ENCODE results near the gene ACTC1.
"Not testable (repeated sequence)": the region's sequence is repeated elsewhere in the genome, so short reads cannot be mapped to it uniquely, and the experiment has no call there.

ACTC1 gene

DNA sequence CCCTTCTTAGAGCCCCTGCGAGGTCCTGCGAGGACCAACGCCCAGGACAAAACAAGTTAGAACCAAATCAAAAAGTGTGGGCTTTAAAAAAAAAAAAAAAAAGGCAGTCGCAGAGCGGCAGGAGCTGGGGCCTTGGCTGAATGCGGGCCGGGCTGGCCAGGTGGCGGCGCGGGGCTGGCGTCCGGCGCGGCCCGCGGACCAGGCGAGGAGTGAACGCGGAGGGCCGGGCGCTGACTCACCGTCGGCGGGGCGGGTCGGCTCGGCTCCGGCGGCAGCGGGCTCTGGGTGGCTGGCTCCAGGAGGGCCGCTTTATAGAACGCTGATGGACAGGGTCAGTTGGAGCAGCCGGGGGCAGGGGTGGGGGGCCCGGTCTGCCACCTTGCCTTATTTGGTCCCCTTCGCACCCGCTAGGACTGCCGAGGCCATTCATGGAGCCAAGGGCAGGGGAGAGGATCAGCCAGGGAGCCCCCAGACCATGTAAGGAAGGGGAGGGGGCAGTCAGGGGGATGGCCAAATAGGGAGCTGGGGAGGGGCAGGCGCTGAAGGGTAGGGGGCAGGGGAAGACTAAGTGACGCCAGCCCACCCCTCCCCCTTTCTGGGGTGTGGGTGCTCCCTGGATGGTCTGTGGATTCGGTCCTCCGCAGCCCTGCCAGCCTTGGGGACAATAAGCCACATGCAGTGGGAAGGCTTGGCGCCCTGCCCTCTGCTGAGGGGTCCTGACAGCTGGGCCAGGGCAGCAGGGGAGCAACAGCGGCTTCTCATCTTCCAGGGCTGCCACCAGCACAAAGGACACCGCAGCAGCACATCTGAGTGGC, at the start of gene ACTC1:
TSS of gene ACTC1 (minus strand) at position 283 of the 815 bp plus-strand sequence. CDS start 741 bp downstream, outside the sequence.
- no peak for DNase-seq

DNA sequence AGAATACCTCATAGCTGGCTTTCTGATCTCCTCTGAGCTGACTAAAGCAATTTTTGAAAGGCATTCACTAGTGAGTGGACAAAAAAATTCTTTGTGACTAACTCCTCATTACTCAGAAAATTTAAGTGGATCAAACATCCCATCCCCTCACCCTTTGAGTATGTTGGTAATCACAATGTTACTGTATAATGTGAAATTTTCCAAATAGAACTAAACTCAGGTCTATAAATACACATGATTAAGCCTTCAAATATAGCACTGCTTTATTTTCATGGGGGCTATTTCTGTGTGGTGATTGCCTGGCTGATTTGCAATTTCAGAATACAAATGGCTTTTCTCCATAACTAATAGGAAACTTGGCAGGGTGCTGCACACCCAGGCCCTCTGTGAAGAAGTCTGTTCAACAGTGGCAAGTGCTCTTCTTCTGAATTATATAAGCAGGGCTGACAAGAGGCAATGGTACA, 45.9 kb upstream of the ACTC1 start:
- DNase-seq, result no peak

DNA sequence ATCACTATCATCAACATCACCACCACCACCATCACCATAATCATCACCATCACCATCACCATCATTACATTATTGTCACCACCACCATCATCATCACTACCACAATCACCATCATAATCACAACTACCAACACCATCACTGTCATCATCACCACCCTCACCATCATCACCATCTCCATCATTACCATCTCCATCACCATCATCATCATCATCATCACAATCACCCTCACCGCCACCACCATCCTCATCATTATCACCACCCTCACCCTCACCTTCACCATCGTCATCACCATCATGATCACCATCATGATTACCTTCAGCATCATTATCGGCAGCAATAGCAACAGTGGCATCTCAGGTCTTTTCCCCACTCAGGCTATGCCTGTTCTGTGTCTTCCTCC, 42.9 kb upstream of the ACTC1 start:
- DNase-seq, result no peak

DNA sequence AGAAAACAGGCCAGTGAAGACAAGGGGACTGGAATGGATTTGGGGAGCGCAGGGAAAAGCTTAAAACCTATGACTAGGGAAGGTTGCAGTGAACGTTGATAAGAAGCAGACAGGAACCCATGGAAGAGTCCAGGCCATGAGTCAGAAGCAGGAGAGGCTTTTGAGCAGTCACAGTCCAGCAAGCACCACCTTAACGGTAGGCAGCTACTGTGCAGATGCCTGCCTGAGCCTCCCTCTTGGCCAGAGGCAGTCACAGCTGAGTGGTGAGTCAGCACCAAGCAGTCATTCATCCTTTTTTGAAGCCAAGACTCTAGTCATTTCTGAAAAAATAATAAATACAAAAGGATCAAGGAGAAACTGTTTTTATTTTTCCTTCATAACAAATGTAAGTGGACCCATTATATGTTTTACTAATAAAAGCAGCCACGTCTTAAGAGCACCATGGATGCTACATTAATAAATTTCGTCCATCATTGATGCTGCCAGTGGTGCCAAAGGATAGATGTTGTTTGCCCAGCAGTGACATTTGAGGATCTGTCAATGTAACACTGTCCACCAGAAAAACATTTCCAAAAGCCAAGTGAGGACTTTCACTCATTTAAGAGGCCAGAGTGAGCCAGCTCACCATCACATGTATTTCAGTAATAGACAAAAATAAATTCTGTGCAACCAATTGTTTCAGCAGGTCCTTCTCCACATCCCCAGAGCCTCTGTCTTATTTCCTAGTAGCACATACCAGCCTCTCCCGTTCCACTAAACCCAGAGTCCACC, 42.1 kb upstream of the ACTC1 start:
- DNase-seq, result peak; percentile 28

DNA sequence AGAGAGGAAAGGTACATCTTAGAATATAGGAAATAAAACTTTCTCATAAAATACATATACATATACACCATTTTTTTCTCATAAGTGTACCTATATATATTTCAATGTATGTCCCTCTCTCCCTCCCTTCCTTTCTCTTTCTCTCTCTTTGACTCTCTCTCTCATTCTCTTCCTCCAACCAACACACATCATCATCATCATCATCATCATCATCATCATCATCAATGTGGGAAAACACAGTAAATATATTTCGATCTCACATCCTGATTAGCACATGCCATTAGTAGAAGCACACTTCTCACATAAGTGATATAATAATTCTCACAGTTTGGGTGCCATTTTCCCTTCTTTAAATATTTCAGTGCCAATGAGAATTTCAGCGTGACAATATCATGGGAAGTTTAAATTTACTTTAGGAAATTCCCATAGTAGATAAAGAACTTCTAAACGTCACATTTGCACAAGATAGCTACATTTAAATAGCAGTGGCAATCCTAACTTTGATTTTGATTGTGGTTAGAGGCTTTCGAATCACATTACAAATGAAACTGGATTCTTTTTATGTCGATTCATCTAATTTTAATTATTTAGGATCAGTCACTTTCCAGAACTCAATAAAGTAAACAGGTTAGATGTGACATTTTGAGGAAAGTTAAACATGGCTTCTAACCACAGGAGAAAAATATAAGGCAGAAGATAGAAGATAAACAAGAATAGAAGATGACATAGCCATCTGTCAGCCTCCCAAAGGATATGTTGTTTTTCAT, 33.0 kb upstream of the ACTC1 start:
- no peak for DNase-seq

DNA sequence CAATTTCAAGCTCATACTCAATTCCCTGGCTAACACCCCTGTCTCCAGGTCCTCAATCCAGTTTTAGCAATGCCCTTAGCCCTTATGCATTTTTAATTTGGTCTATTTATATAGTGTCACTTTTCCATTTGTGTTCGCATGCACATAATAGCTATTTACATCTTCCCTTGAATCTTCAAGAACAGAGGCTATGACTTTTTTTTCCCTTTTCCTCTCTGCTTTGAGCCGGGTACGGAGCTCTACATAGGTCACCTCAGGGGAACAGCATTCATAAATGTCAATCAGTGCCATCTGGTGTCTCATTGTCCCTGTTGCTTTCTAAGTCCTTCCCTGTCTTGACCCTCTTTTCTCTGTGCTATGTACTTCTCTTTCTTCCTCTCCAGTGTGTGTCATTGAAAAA, 26.5 kb upstream of the ACTC1 start:
- no peak for DNase-seq

DNA sequence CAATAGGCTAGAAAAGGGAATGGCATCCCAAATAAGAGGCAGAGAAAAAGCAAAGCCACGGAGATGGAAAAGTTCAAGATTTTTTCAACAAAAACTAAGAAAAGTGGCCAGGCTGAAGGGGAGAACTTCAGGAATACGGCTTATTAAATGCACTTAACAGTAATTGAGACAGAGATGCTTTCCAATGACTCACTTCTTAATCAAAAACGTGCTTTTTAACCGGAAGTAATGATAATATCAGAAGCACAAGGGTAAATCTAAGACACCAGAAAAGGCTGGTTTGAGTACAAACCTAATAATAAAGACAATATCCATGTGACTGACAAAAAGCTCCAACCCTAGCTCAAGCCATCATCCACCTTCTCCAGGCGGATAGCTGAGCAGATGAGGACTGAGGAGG, 24.8 kb upstream of the ACTC1 start:
- no peak for DNase-seq

DNA sequence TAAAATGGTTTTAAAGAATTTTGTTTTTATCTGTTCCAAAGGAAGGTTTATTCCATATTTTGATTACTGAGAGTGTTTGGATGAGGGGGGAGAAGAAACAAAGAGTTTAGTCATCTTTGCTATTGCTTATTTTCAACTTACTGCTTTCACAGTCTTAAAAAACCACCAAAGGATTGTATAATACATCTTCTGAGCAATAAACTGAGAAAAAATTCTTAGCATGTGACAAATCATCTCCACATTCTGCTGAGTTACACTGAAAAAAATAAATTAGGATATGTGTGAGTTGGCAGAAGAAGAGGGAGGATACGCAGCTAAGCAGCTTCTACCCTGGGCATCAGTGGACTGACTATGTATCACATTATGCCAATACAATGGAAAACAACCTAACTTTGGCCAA, 23.2 kb upstream of the ACTC1 start:
- no peak for DNase-seq

DNA sequence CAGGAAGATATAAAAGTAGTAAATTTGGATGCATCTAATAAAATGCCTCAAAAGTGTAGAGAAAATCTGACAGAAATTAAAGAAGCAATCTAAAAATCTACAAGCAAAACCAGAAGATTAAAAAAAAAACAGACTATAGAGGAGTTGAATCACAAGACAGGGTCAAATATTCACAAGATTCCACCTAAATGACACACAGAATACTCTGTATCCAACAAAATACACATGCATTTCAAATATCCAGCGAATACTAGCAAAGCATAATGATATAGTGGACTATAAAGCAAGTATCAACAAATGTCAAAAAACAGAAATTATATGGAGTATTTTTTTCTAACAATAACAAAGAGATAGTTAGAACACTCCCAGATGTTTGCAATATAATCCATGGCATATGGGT, 20.5 kb upstream of the ACTC1 start:
- no peak for DNase-seq

DNA sequence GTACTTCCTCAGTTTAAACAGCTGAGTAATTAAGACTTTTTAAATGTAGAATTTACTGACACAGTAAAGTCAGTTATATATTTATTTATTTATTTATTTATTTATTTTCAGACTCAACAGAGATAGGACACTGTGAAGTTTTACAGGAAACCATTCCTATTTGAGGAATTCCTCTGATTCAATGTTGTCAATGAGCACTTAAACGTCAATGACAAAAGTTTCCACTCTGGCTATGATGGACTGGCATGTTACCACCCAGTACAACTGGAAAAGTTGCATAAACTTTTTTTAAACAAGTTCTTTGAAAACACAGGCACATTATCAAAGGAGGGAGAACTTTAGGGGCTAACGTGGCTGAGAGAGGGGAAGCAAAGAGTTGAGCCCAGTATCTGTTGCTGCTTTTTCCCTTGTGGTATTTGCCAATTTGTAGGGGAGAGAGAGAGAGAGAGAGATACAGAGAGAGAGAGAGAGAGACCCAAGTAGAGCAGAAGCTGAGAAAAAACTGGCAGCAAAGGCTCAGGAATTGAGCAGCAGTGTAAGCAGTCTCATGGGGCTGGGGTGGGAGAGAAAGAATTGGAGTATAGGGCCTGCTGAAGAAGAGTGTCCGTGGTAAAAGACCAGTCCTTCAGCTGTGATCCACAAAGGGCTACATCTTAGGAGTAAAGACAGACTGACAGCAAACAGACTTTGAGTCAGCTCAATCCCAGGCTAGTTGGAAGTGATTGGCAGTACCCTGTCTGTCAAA, 18.3 kb upstream of the ACTC1 start:
- DNase-seq, result no peak

DNA sequence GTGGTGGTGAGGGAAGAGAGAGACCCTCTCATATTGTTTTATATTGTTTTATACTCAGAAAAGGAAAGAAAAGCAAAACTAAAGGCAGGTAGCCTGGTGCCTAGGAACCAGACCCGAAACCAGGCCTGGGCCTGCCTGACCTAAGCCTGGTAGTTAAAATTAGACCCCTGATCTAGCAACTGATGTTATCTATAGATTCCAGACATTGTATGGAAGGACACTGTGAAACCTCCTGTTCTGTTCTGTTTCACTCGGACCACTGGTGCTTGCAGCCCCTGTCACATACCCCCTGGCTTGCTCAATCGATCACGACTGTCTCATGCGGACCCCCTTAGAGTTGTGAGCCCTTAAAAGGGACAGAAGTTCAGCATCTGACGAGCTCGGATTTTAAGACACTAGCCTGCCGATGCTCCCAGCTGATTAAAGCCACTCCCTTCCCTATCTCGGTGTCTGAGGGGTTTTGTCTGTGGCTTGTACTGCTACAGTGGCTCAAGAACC, 17.6 kb upstream of the ACTC1 start:
- DNase-seq, result not testable (repeated sequence)

DNA sequence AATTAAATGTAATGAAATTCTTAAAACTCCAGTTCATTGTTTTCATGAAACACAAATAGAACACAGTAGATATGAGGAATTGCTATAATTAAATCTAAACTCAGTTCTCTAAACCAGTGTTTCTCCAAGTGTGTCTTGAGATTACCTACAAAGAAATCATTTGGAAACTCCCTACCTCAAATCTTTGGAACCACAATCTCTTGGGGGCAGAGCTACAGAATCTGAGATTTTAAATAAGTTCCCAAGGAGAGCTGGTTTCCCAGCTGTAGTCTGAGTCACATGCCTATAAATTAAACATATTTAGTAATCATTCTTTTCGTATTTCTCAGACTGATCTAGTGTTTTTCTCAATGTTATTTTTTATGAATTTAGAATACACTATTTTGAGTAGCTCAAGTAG, 17.0 kb upstream of the ACTC1 start:
- no peak for DNase-seq

DNA sequence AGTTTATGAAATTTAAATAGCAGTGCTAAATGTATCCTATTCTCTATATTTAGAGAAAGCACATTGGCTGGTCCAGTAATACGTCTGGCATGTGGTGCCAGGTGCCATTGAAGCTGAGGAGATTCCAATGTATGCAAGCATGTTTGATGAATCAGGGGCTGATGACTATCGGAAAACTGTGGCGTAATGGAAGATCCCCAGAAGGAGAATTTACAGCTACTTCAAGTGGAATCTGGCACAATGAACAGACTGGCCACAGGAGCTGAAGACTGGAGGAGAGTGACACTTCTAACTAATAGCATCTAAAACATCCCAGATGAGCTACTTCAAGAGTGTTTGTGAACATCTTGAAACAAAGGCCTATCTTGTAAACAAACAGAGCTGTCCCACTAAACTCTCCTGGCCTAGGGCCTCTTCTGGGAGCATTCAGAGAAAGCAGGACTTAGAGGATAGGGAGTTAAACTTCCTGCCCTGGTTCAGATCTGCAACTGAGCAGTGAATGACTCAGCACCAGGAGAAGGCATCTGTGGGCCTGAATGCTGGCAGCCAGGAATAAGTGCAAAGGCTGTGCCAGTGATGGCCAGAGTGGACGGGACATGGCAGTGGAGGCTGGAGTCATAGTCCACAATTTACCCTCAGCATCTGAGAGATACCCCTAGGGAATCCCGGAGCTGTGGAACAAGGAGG, 15.2 kb upstream of the ACTC1 start:
- DNase-seq, result no peak

DNA sequence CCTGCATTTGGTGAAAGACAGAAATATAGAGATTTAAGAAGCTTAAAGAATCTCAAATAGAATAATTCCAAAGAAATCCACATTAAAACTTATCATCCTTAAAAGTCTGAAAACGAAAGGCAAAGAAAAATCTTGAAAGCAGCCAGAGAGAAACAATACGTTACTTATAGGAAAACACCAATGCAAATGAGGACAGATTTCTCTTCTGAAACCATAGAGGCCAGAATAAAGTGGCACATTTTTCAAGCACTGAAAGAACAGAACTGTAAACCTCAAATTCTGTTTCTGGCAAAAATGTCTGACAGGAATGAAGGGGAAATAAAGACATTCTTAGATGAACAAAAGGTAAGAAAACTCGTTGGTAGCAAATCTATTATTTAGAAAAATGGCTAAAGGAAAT, 13.8 kb upstream of the ACTC1 start:
- DNase-seq, result no peak

DNA sequence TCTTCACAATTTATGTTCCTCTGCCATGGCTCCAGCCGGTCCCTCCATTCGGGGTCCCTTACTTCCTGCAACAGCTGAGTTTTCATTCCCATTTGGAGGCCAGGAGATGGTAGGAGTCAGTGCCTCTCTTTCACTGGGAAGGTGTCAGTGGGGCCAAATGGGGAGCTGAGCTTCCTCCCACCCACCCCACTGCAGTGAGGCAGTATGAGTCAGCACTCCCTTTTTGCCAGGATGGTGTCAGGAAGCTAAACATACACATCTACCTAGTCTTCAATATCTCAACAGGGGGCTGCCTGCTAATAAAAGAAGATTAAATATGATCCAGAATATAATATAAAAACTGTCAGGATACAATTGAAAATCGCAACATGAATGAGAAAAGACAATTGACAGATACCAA, 12.7 kb upstream of the ACTC1 start:
- no peak for DNase-seq

DNA sequence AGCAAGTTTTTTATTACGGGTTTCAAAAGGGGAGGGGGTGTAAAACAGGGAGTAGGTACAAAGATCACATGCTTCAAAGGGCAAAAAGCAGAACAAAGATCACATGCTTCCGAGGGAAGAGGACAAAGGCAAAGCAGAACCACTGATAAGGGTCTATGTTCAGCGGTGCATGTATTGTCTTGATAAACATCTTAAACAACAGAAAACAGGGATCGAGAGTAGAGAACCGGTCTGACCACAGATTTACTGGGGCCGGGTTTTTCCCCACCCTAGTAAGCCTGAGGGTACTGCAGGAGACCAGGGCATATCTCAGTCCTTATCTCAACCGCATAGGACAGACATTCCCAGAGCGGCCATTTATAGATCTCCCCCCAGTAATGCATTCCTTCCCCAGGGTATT, 11.9 kb upstream of the ACTC1 start:
- not testable (repeated sequence) for DNase-seq

DNA sequence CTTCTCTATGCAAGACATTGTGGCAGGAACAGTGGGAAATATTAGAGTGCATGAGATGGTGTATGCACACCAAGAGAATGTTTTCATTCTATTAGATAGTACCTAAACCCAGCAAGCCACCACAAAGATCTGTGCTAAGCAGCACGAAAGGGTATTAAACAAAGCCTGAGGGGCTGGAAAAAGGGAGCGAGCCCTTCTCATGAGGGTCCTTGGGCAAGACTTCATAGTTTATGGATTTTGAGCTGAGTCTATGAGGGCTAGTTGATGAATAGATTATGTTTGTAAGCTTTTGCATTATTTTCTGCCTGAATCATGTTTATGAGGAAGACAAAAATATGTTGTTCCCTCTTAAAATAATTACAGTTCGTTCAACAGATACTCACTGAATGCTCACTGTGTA, 9.4 kb upstream of the ACTC1 start:
- no peak for DNase-seq

DNA sequence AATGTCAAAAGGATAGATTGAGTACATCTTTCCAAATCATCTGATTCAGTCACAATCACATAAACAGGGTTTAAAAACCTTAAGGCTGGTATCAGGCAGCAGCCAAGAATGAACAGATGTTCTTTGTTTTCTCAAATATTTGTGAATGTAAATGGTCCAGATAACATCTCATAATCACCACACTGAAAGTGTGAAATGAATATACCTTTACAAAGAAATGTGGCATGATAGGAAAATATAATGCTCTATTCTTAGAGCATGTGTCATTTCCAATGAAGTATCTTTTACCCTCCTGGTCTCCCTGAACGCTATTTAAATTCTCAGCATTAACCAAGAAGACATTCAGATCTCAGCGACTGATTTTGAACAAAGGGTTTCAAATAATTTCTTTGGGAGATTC, 8.8 kb upstream of the ACTC1 start:
- DNase-seq, result no peak

DNA sequence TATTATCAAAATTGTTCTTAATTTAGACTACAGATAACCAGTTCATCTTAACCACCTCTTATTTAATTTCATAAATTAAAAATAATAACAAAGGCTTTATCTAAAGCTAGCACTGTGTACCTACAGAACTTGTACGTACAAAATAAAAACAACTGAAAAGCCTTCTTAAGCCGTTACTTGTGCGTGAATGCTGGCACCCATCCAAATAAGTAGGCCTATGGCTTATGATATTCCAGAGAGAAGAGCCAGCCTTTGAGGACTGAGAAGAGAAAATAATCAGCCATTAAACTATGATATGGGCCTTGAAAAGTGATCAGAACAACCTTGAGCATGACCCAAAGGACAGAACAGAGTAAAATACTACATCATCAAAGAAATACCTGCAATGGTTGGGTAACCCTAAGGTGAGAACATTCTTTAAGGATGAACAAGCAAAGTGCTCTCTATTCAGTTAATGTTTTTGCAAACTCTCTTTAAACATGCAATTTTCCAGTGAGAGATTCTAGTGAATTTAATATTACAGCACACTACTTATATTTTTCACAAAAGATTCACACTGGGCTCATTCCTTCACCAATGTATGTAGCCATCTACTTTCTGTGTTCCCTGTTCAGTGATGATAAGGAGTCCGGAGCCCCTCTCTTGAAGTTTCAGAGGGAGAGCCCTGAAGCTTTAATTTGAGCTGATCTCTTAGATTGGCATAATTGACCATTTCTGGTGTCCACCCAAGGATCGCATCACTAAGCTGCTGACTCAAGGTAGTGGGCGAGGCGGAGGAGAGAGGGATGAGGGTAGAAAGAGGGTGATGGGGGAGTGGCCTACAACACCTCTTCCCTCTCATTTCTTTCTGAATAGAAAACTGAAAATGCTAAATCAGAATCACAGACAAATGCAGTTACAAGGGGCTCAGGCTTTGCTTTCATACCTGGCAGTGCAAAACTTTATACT, 7.7 kb upstream of the ACTC1 start:
- DNase-seq, result no peak

DNA sequence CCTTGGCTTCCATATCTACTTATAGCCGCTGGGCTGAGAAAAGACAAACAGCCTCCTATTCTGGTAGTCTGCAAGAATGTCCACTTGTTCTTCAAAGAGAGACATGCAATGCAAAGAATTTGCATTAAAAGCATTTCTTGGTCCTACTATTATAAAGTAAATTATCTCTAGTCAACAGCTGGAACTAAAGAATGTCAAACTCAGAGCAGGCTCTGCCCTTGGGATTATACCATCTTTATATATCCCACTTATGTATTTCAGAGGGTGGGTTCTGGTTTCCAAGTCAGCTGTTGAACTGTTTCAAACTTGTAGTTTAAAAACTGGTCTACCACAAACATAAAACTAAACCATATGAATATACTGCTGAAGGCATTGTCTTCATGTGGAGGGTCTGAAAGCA, 7.0 kb upstream of the ACTC1 start:
- DNase-seq, result no peak
